Measurements from ENCODE around the gene TCEANC2. TPM values are rescaled to one million over a fixed set of nuclear protein-coding genes. Genes with fewer than 3 reads are reported as not detected.

The TCEANC2 gene
- total RNA-seq, 1 donor from 2014 or later = 2.4 TPM

DNA sequence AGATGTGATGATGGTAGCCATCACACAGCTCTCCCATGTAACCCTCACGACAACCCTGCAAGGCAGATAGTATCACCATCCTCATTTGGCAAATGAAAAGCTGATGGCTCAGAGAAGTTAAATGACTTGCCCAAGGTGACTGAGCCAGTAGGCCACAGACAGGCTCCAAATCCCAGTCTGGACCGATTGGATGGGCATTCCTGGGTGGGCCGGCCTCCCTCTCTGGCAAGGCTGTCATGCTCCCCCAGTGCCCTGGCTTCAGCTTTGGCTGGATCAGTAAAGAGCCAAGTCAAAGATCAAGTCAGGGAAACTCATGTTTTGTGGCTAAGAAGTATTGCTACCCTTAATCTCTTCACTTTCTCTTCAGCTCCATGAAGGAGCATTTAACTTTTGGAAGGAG lies 58.2 kb downstream of the TCEANC2 start:
- no peaks in the 10 kb centered on the region for H3K36me3 ChIP-seq (ENCODE audit: control insufficient read depth, insufficient read depth, low read length)
- DNase-seq (ENCODE audit: low read depth) (no peak), FAIRE-seq (no peak)
- no peaks in the 10 kb centered on the region for H3K27me3 ChIP-seq (ENCODE audit: control insufficient read depth, insufficient read depth, low read length)
- H3K4me3 ChIP-seq (ENCODE audit: low read depth, low read length) = no peak overlapping the region
- TF ChIP-seq, protein P1, sequence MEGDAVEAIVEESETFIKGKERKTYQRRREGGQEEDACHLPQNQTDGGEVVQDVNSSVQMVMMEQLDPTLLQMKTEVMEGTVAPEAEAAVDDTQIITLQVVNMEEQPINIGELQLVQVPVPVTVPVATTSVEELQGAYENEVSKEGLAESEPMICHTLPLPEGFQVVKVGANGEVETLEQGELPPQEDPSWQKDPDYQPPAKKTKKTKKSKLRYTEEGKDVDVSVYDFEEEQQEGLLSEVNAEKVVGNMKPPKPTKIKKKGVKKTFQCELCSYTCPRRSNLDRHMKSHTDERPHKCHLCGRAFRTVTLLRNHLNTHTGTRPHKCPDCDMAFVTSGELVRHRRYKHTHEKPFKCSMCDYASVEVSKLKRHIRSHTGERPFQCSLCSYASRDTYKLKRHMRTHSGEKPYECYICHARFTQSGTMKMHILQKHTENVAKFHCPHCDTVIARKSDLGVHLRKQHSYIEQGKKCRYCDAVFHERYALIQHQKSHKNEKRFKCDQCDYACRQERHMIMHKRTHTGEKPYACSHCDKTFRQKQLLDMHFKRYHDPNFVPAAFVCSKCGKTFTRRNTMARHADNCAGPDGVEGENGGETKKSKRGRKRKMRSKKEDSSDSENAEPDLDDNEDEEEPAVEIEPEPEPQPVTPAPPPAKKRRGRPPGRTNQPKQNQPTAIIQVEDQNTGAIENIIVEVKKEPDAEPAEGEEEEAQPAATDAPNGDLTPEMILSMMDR (IDR thresholded peaks at IDR 0.05; ENCODE audit: insufficient read depth, low read length, severe bottlenecking) = no peak

DNA sequence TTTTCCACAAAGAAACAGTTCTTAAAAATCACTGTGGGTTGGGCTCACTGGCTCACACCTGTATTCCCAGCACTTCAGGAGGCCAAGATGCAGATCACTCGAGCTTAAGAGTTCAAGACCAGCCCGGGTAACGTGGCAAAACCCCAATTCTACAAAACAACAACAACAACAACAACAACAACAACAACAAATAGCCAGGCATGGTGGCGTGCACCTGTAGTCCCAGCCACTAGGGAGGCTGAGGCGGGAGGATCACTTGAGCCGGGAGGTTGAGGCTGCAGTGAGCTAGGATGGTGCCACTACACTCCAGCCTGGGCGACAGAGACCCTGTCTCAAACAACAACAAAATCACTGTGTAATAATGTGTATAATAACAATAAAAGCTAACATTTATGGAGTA lies 58.6 kb downstream of the TCEANC2 start:
- Histone ChIP-seq H3K4me3 (ENCODE audit: low read depth, low read length) (no peak overlapping the region), H3K36me3 (ENCODE audit: control insufficient read depth, insufficient read depth, low read length) (no peaks in the 10 kb centered on the region), H3K27me3 (ENCODE audit: control insufficient read depth, insufficient read depth, low read length) (no peaks in the 10 kb centered on the region)
- TF ChIP-seq, protein P1 (IDR thresholded peaks at IDR 0.05; ENCODE audit: insufficient read depth, low read length, severe bottlenecking) = no peak
- DNase-seq (ENCODE audit: low read depth) = no peak
- FAIRE-seq = no peak

DNA sequence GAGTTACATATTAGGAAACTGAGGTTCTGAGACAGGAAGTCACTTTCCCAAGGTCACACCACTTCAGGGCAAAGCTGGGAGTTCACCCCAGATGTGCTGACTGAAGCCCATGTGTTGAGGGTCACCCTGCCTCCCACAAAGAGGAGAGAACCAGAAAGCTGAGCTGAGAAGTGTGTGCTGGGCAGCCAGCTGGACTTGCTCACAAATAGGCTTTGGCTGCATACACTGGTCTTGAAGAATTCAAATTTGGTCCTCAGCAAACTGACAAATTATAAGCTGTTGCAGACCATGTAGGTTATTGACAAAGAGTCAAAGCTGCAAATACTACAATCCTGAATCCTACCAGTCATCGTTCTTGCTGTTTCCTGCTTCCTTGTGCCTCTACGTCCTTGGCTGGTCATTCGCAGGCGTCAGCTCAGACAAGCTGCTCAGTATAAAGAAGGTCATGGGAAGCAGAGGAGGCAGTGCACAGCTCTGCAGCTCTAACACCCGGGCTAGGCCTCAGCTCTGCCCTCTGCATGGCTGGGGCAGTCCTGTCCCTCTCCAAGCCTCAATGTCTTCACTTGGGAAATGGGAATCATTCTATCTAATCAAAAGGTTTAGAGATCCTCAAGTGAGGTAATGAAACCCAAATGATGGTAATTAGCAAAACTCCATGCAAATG lies 59.4 kb downstream of the TCEANC2 start:
- TF ChIP-seq, protein P1 (IDR thresholded peaks at IDR 0.05; ENCODE audit: insufficient read depth, low read length, severe bottlenecking) = no peak
- FAIRE-seq = peak; percentile 79
- DNase-seq (ENCODE audit: low read depth) = no peak
- Histone ChIP-seq H3K36me3 (ENCODE audit: control insufficient read depth, insufficient read depth, low read length) (no peaks in the 10 kb centered on the region), H3K27me3 (ENCODE audit: control insufficient read depth, insufficient read depth, low read length) (no peaks in the 10 kb centered on the region), H3K4me3 (ENCODE audit: low read depth, low read length) (no peak overlapping the region)

DNA sequence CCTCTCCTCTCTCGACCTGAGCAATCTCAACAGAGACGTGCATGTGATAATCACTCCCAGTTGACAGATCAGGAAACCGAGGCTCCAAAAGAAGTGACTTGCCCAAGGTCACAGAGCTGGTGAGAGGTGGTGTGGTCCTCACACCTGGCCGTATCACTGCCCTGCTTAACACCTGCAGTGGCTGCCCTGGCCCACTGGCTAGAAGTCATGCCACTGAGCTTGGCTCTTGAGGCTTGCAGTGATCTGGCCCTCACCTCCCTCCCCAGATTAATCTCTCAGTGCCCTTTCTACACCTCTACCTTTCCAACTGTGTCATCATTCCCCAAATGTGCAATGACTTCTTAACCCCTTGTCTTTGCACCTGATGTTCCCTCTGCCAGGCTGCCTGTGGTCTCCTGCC lies 60.6 kb downstream of the TCEANC2 start:
- TF ChIP-seq, protein P1 (IDR thresholded peaks at IDR 0.05; ENCODE audit: insufficient read depth, low read length, severe bottlenecking) = no peak
- H3K27me3 ChIP-seq (ENCODE audit: control insufficient read depth, insufficient read depth, low read length) = no peaks in the 10 kb centered on the region
- H3K36me3 ChIP-seq (ENCODE audit: control insufficient read depth, insufficient read depth, low read length) = no peaks in the 10 kb centered on the region
- FAIRE-seq = no peak
- DNase-seq (ENCODE audit: low read depth) = no peak
- H3K4me3 ChIP-seq (ENCODE audit: low read depth, low read length) = no peak overlapping the region

DNA sequence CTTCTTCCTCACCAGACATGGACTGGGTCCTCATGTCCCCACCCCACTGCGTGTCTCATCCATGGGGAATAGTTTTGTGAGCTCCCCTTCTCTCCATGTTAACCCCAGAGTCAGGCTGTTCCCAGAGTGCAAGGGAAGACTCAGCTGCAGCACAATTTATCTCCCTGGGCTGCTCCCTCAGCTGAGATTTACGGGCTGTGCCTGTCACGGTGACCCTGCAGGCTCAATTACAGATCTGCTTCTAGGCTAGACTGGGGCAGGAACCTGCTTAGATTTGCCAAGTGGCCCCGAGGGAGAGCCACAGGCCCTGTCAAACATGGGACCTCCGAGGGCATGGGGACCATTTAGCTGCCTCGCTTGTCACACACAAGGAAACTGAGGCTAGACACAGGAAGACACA lies 61.5 kb downstream of the TCEANC2 start:
- TF ChIP-seq, protein P1 (IDR thresholded peaks at IDR 0.05; ENCODE audit: insufficient read depth, low read length, severe bottlenecking) = no peak
- Histone ChIP-seq H3K4me3 (ENCODE audit: low read depth, low read length) (no peak overlapping the region), H3K36me3 (ENCODE audit: control insufficient read depth, insufficient read depth, low read length) (no peaks in the 10 kb centered on the region), H3K27me3 (ENCODE audit: control insufficient read depth, insufficient read depth, low read length) (no peaks in the 10 kb centered on the region)
- DNase-seq (ENCODE audit: low read depth) (no peak), FAIRE-seq (no peak)

DNA sequence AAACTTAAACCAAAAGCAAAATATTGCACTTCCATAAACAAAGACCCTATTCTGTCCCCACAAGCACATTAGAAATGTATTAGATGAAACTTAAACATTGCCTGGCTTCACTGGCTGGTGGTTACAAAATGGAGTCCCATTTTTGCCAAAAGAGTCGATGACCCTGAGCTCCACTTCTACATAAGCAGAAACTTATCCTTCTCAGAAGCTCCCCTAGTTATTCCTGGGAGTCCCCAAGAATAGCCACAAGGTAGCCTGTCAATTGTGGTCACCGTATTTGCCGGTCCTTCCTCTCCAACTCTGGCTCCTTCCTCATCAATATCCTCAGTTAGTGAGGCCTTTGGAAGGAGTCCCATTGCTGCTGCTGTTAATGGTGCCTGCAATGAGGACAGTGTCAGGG lies 62.1 kb downstream of the TCEANC2 start:
- no peak overlapping the region for H3K4me3 ChIP-seq (ENCODE audit: low read depth, low read length)
- DNase-seq (ENCODE audit: low read depth) (no peak), FAIRE-seq (no peak)
- TF ChIP-seq, protein P1 (IDR thresholded peaks at IDR 0.05; ENCODE audit: insufficient read depth, low read length, severe bottlenecking) = no peak
- H3K36me3 ChIP-seq (ENCODE audit: control insufficient read depth, insufficient read depth, low read length) = no peaks in the 10 kb centered on the region
- no peaks in the 10 kb centered on the region for H3K27me3 ChIP-seq (ENCODE audit: control insufficient read depth, insufficient read depth, low read length)
